Cardiac septum (tissue), 1 donor: ENCODE data around the gene PDK4. TPM values are rescaled to one million over a fixed set of nuclear protein-coding genes. Genes with fewer than 3 reads are reported as not detected.
"Not testable (repeated sequence)": the region's sequence is repeated elsewhere in the genome, so short reads cannot be mapped to it uniquely, and the experiment has no call there.

Experiments
- DNase-seq: peaks from one replicate; pipeline ENCODE4 v3.0.0-alpha.2; 2020; ENCODE audit warnings: low spot score
- intact Hi-C: fragments of 100-400 bp; cut with DNase I; formaldehyde crosslinking; loops from one replicate; pipeline ENCODE4 v1.14.0; 2022
- total RNA-seq: library from RNA; stranded (reverse); fragmentation: NEBNext Ultra II Directional; extraction: Animal tissue kit (Norgen Biotek cat#: 25700); gene quantifications from one replicate; pipeline ENCODE4 v1.2.1, GENCODE V29; 2021
- donor health status: DM: no; HTN: no; CAD: no.

PDK4 gene
- total RNA-seq, 1 donor from 2014 or later = 49.0 TPM

GRCh38 chr7:95583834-95584621 lies 12.3 kb downstream of the PDK4 start:
- intact Hi-C loops = no loop called here

DNA sequence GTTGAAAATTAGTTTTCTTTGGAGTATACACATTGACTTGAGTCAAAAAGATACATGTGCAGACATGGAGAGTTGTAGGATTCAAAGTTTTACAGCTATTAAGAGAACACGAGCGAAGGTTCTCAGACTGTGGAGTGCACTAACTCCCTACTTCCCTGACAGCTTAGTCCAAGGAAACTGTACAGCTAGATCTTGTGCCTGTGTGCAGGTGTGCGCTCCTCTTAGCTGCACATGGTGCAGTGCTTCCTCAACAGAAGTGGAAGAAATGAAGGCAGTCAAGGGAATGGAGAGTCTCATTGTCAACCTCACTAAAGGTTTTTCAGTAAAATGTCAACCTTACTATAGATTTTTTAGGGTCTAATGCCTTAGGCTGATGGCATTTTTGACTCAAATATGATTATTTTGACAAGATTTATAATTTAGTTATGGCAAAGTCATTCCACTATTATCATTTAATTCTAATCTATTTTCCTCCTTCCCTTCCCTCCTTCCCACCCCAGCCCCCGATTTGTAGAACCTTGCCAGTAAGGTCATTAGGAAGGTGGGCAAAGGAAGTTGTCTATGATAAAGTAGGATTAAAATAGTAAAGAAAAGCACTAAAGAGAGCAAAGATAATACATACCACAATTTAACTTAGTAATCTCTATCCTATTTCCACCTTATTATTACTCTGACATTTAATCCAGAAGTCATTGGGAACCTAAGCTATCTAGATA lies 13.6 kb downstream of the PDK4 start:
- no peak for DNase-seq
- intact Hi-C loops = no loop called here

More at GRCh38 chr7:95583834-95584621, 12.3 kb downstream of the PDK4 start:
- DNase-seq = no peak

DNA sequence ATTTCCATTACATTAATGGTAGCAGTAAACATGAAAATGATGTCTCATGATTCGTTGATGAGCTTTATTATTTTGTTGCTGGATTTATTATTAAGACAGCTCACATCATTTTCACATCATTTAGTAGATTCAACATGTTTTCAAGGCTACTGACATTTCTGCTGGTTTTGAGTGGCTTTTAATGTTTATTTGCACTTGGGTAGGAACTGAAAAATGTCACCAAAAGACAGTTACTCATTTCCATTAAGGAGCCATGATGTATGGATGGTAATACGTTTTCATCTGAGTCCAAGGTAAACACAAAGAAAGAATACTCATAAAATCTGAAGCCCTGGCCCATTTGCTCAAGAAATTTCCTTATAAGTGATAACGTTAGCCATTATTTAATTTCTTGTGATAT lies 14.8 kb downstream of the PDK4 start:
- no peak for DNase-seq
- intact Hi-C loops = no loop called here

GRCh38 chr7:95579318-95579717 lies 17.0 kb downstream of the PDK4 start:
- intact Hi-C loops = no loop called here
- DNase-seq = no peak

GRCh38 chr7:95578299-95578855 lies 17.9 kb downstream of the PDK4 start:
- intact Hi-C loops = no loop called here

GRCh38 chr7:95577137-95577536 lies 19.2 kb downstream of the PDK4 start:
- intact Hi-C loops = no loop called here

More at GRCh38 chr7:95578299-95578855, 17.9 kb downstream of the PDK4 start:
- no peak for DNase-seq

DNA sequence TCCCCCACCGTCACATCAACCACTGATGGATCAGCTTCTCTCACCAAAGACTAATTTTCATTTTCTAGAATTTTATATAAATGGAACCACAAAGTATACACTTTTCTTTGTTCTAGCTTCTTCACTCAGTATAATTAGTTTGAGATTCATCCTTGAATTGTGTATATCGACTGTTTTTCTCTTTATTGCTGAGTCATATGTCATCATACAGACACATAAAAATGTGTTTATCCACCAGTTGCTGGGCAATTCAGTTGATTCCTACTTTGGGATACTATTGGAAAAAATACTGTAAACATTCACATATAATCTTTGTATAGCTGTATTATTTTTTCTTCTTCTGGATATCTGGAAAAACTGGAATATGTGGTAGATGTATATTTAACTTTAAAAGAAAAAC lies 26.6 kb downstream of the PDK4 start:
- no peak for DNase-seq
- intact Hi-C loops = no loop called here

More at GRCh38 chr7:95577137-95577536, 19.2 kb downstream of the PDK4 start:
- DNase-seq = no peak

DNA sequence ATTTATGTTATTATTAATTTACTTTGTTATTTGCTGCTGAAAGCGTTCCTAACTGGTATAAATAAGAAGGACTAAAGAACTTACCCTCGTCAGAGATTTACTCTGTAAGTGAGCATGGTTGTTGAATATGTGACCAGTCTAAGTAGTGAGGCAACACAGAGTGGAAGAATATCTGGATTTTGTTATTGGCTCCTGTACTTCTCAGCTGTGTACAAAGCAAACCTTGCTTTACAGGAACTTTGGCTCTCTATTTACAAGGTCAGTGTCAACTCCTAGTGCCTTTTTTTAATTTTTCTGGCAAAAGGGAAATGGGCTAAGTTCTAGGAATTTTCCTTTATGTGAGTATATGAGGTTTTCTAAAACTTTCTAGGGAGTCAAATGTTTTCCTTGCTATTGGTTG lies 35.6 kb downstream of the PDK4 start:
- no peak for DNase-seq
- intact Hi-C loops = no loop called here

DNA sequence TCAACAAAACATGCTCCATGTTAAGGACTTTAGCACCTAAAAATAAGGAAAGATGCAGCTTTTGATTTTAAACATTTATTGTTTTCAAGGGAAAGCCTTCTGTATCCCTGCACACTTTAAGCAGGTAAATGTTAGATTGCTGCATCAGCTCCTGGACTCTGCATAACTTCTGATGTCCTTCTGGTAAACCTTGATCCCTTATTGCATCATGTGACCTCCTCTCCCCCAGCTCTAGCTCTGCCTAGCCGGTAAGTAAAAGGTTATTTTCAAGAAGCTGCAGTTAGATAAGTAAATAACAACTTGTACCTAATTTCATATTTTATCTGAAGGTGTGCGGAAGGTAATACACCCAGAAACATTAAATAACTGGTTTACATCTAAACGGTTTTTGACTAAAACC lies 37.5 kb downstream of the PDK4 start:
- no peak for DNase-seq
- intact Hi-C loops = no loop called here

- DNase-seq = no peak
- intact Hi-C loops = no loop called here
These were observed 39.5 kb downstream of the PDK4 start for GRCh38 chr7:95556777-95557176.

- intact Hi-C loops = no loop called here
- DNase-seq = no peak
These were observed 42.4 kb downstream of the PDK4 start for GRCh38 chr7:95553939-95554338.

DNA sequence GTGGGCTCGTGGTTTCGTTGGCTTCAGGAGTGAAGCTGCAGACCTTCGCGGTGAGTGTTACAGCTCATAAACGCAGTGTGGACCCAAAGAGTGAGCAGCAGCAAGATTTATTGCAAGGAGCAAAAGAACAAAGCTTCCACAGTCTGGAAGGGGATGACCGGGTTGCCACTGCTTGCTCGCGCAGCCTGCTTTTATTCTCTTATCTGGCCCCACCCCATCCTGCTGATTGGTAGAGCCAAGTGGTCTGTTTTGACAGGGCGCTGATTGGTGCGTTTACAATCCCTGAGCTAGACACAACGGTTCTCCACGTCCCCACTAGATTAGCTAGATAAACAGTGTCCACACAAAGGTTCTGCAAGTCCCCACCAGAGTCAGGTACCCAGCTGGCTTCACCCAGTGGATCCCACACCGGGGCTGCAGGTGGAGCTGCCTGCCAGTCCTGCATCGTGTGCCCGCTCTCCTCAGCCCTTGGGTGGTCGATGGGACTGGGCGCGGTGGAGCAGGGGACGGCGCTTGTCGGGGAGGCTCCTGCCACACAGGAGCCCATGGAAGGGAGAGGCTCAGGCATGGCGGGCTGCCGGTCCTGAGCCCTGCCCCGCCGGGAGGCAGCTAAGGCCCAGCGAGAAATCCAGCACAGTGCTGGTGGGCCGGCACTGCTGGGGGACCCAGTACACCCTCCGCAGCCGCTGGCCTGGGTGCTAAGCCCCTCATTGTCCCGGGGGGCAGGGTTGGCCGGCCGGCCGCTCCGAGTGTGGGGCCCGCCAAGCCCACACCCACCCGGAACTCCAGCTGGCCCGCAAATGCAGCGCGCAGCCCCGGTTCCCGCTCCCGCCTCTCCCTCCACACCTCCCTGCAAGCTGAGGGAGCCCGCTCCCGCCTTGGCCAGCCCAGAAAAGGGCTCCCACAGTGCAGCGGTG lies 44.0 kb downstream of the PDK4 start:
- DNase-seq, intact Hi-C loops: not testable (repeated sequence)

GRCh38 chr7:95550546-95550945 lies 45.8 kb downstream of the PDK4 start:
- DNase-seq = no peak
- intact Hi-C loops = loop anchor here (1.0 kb wide), 1 partner anchor 46 kb away; the partner anchor contains the start of gene PDK4

GRCh38 chr7:95549818-95550529 lies 46.3 kb downstream of the PDK4 start:
- DNase-seq = peak; percentile 86
- intact Hi-C loops = loop anchor here (1.0 to 2.0 kb wide), 2 partner anchors 46 to 59 kb away; partner anchors contain the start of gene PDK4

DNA sequence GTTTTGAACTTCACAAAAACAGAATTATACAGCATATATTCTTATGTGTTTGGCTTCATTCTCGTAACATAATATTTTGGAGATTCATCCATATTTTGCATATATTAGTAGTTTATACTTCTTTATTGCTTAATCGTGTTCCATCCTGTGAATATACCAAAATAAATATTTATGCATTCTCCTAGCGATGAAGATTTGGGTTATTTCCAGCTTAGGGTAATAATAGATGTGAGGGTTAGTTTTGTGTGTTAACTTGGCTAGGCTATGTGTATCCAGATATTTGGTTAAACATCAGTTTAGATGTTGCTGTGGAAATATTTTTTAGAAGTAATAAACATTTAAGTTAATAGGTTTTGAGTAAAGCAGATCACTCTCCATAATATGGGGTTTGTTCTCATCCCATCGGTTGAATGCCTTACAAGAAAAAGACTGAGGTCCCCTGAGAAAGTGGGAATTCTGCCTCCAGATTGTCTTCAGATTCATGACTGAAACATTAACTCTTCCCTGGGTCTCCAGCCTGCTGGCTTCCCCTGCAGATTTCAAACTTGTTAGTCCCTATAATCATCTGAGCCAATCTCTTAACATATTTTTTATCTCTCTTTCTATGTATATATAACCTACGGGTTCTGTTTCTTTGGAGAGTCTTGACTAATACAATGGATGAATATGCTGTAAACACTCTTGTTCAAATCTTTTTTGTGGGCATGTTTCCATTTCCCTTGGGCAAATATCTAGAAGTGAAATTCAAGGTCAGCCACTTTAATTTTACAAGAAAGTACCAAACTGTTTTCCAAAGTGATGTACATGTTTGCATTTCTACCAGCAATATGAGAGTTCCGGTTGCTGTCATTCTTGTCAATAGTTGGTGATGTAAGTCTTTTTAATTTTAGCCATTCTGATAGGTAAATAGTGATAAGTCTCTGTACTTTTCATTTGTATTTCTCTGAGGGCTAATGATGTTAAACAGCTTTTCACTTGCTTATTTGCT lies 48.7 kb downstream of the PDK4 start:
- no peak for DNase-seq
- intact Hi-C loops = loop anchor here (2.0 kb wide), 1 partner anchor 61 kb away; no protein-coding TSS in a partner anchor

- intact Hi-C loops = no loop called here
- DNase-seq = no peak
These were observed 49.7 kb downstream of the PDK4 start for GRCh38 chr7:95546647-95547046.

DNA sequence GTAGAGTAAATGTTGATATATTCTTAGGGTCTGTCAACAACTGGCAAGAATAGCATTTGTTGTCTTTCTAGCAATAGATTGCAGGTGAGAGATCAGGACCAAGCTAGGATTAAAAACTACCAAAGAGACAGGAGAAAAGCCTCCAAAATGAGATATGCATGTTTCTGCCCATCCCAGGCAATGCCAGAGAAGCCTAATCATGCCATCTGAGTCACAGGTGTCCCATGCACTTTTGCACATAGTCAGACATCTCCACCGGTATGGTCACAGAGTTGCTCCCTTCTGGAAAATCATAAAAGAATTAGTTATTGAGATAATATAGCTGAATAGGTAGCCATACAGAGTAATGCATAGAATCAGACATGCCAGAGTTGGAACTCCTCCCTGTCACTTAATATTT lies 50.6 kb downstream of the PDK4 start:
- intact Hi-C loops = loop anchor here (1.0 kb wide), 1 partner anchor 139 kb away; no protein-coding TSS in a partner anchor
- DNase-seq = no peak
